ENCODE measurements around the gene SERPINH1. TPM values are rescaled to one million over a fixed set of nuclear protein-coding genes. Genes with fewer than 3 reads are reported as not detected.
A peak's percentile ranks its signal among the peaks of the same experiment; 100 is the strongest.

The SERPINH1 gene
- total and polyA plus RNA-seq, 2 of the 13 experiments (the other 11 are each of a cell fraction or from before 2014, with no cell fraction given) = 83.6 to 83.8 TPM

DNA sequence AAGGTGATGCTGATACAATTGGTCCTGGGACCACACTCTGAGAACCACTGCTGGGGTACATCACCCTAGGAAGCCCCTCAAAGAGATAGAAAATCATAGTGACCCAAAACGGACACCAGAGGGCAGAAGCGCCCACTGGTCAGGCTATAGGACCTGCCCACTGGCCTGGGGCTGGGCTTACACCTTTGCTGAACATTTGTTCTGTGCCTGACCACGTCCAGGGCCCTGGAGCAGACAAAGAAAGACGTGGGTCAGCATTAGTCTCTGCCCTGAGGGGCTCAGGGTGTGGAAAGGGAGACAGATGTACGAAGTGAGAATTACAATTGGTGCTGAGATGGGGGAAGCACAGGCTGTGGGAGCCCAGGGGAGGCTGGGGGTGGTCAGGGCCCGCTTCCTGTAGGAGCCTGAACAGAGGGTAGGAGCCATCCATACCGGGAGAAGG is 14.4 kb upstream of the SERPINH1 start (continued):
- TF ChIP-seq, protein P1, sequence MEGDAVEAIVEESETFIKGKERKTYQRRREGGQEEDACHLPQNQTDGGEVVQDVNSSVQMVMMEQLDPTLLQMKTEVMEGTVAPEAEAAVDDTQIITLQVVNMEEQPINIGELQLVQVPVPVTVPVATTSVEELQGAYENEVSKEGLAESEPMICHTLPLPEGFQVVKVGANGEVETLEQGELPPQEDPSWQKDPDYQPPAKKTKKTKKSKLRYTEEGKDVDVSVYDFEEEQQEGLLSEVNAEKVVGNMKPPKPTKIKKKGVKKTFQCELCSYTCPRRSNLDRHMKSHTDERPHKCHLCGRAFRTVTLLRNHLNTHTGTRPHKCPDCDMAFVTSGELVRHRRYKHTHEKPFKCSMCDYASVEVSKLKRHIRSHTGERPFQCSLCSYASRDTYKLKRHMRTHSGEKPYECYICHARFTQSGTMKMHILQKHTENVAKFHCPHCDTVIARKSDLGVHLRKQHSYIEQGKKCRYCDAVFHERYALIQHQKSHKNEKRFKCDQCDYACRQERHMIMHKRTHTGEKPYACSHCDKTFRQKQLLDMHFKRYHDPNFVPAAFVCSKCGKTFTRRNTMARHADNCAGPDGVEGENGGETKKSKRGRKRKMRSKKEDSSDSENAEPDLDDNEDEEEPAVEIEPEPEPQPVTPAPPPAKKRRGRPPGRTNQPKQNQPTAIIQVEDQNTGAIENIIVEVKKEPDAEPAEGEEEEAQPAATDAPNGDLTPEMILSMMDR (CRISPR knock-in tag; IDR thresholded peaks at IDR 0.05) = peak; percentile 92
- 0 out of 2 replicates have a peak, but pooled peaks have one; percentile 25 for TF ChIP-seq ZNF563 (CRISPR knock-in tag; IDR thresholded peaks at IDR 0.05)
- TF ChIP-seq MTF1 (CRISPR knock-in tag; IDR thresholded peaks at IDR 0.05) = no peak
- TF ChIP-seq PRPF4 (IDR thresholded peaks at IDR 0.05; ENCODE audit: low read depth, low read length, poor library complexity, severe bottlenecking) = no peak
- peak; percentile 81 for TF ChIP-seq RAD21 (CRISPR knock-in tag; IDR thresholded peaks at IDR 0.05)
- TF ChIP-seq, protein P2, sequence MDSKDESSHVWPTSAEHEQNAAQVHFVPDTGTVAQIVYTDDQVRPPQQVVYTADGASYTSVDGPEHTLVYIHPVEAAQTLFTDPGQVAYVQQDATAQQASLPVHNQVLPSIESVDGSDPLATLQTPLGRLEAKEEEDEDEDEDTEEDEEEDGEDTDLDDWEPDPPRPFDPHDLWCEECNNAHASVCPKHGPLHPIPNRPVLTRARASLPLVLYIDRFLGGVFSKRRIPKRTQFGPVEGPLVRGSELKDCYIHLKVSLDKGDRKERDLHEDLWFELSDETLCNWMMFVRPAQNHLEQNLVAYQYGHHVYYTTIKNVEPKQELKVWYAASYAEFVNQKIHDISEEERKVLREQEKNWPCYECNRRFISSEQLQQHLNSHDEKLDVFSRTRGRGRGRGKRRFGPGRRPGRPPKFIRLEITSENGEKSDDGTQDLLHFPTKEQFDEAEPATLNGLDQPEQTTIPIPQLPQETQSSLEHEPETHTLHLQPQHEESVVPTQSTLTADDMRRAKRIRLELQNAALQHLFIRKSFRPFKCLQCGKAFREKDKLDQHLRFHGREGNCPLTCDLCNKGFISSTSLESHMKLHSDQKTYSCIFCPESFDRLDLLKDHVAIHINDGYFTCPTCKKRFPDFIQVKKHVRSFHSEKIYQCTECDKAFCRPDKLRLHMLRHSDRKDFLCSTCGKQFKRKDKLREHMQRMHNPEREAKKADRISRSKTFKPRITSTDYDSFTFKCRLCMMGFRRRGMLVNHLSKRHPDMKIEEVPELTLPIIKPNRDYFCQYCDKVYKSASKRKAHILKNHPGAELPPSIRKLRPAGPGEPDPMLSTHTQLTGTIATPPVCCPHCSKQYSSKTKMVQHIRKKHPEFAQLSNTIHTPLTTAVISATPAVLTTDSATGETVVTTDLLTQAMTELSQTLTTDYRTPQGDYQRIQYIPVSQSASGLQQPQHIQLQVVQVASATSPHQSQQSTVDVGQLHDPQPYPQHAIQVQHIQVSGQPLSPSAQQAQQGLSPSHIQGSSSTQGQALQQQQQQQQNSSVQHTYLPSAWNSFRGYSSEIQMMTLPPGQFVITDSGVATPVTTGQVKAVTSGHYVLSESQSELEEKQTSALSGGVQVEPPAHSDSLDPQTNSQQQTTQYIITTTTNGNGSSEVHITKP (CRISPR knock-in tag; IDR thresholded peaks at IDR 0.05; ENCODE audit: low read depth) = peak; percentile 40; the same call in 1 of the 2 replicates
- TF ChIP-seq ZNF547 (CRISPR knock-in tag; IDR thresholded peaks at IDR 0.05) = 0 out of 2 replicates have a peak, but pooled peaks have one; percentile 32
- TF ChIP-seq RXRA (CRISPR knock-in tag; IDR thresholded peaks at IDR 0.05) = 0 out of 2 replicates have a peak, but pooled peaks have one; percentile 30
- TF ChIP-seq KDM2A (CRISPR knock-in tag; IDR thresholded peaks at IDR 0.05; ENCODE audit: borderline replicate concordance, low read depth) = peak; percentile 32; the same call in 1 of the 2 replicates

Measured in HepG2 (cell line).